Loucy (cell line): ENCODE results near the gene BLTP2.

Source experiments
- H2AFZ ChIP-seq: fragments of 200-600 bp; sonication (generic); 2 replicates; pipeline ENCODE4 v1.6.0; 2016; ENCODE audit warnings: antibody characterized with exemption, mild to moderate bottlenecking, low read length, moderate library complexity
- H3F3A ChIP-seq: fragments of 200-600 bp; 2 replicates; pipeline ENCODE4 v1.6.0; 2016; ENCODE audit warnings: antibody characterized with exemption, low read depth, mild to moderate bottlenecking
- H3K27me3 ChIP-seq: fragments of 200-600 bp; sonication (generic); 2 replicates; pipeline ENCODE4 v1.6.1; 2014; ENCODE audit warnings: low read length, mild to moderate bottlenecking; ENCODE audit not compliant: insufficient read depth, poor library complexity, severe bottlenecking
- H3K36me3 ChIP-seq: fragments of 200-600 bp; sonication (generic); 2 replicates; pipeline ENCODE4 v1.6.1; 2016; ENCODE audit warnings: low read length; ENCODE audit not compliant: insufficient read depth
- H3K4me1 ChIP-seq: fragments of 200-600 bp; sonication (generic); 2 replicates; pipeline ENCODE4 v1.5.1; 2014; ENCODE audit warnings: low read length, mild to moderate bottlenecking; ENCODE audit not compliant: insufficient read depth, poor library complexity, severe bottlenecking
- H3K4me2 ChIP-seq: fragments of 200-600 bp; sonication (generic); 2 replicates; pipeline ENCODE4 v1.6.0; 2014; ENCODE audit warnings: antibody characterized with exemption, low read length, low read depth, mild to moderate bottlenecking; ENCODE audit not compliant: poor library complexity, severe bottlenecking
- H3K4me3 ChIP-seq: fragments of 200-600 bp; sonication (generic); 2 replicates; pipeline ENCODE4 v1.5.1; 2014; ENCODE audit warnings: low read length, mild to moderate bottlenecking, mixed read lengths; ENCODE audit not compliant: poor library complexity, severe bottlenecking
- H3K79me2 ChIP-seq: fragments of 200-600 bp; sonication (generic); 2 replicates; pipeline ENCODE4 v1.6.1; 2014; ENCODE audit warnings: low read length; ENCODE audit not compliant: insufficient read depth
- H3K9ac ChIP-seq: fragments of 200-600 bp; sonication (generic); 2 replicates; pipeline ENCODE4 v1.6.0; 2014; ENCODE audit warnings: mild to moderate bottlenecking, low read depth, low read length, moderate library complexity; ENCODE audit not compliant: poor library complexity, severe bottlenecking
- H3K9me2 ChIP-seq: fragments of 200-600 bp; sonication (generic); replicated peaks from 2 replicates; pipeline ENCODE4 v1.6.1; 2016; ENCODE audit warnings: low read depth, low read length, mixed read lengths
- H3K9me3 ChIP-seq: fragments of 200-600 bp; sonication (generic); 2 replicates; pipeline ENCODE4 v1.6.1; 2014; ENCODE audit warnings: mild to moderate bottlenecking, antibody characterized with exemption, low read length, low read depth; ENCODE audit not compliant: insufficient read depth
- H4K20me1 ChIP-seq: fragments of 200-600 bp; sonication (generic); 2 replicates; pipeline ENCODE4 v1.6.0; 2014; ENCODE audit warnings: antibody characterized with exemption, low read length, mild to moderate bottlenecking; ENCODE audit not compliant: insufficient read depth, poor library complexity, severe bottlenecking
- EZH2phosphoT487 ChIP-seq: fragments of 200-600 bp; IDR thresholded peaks from 2 replicates; pipeline ENCODE4 v1.6.1; 2018; ENCODE audit warnings: antibody characterized with exemption, mild to moderate bottlenecking, moderate library complexity, borderline replicate concordance
- TF ChIP-seq, protein P1 (sequence below): fragments of 200-600 bp; sonication (generic); conservative IDR thresholded peaks from 2 replicates; pipeline ENCODE4 v1.5.1; 2014; ENCODE audit warnings: mild to moderate bottlenecking, antibody characterized with exemption, low read length

The BLTP2 gene

DNA sequence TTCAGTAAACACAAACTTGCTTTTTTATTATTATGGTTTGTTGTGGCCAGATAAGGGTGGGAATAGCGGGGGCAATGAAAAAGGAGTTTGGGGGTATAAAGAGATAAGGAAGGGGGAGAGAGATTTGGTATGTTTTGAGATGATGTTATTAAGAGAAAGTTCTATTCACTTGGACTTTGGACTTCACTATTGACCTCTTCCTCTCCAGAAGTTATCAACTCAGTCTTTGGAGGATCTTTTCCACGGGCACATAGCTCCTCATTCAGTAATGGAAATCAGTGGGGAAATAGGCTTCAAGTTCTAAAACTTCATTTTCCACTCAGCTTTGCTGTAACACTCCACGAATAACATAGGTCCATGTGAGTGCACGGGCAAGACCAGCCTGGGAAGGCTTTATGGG is 43.5 kb upstream of the BLTP2 start:
- Histone ChIP-seq H3K36me3 (peaks cover 77% of the 10 kb centered on the region), H3K9me3 (no peaks in the 10 kb centered on the region), H3K4me1 (no peaks in the 10 kb centered on the region), H4K20me1 (no peaks in the 10 kb centered on the region), H3K9ac (no peak overlapping the region), H3K4me3 (no peak overlapping the region), H3K79me2 (no peaks in the 10 kb centered on the region), H3K4me2 (no peak overlapping the region), H3K9me2 (no peaks in the 10 kb centered on the region), H3F3A (no peaks in the 10 kb centered on the region), H2AFZ (no peak overlapping the region), H3K27me3 (no peaks in the 10 kb centered on the region)
- TF ChIP-seq, protein P1, sequence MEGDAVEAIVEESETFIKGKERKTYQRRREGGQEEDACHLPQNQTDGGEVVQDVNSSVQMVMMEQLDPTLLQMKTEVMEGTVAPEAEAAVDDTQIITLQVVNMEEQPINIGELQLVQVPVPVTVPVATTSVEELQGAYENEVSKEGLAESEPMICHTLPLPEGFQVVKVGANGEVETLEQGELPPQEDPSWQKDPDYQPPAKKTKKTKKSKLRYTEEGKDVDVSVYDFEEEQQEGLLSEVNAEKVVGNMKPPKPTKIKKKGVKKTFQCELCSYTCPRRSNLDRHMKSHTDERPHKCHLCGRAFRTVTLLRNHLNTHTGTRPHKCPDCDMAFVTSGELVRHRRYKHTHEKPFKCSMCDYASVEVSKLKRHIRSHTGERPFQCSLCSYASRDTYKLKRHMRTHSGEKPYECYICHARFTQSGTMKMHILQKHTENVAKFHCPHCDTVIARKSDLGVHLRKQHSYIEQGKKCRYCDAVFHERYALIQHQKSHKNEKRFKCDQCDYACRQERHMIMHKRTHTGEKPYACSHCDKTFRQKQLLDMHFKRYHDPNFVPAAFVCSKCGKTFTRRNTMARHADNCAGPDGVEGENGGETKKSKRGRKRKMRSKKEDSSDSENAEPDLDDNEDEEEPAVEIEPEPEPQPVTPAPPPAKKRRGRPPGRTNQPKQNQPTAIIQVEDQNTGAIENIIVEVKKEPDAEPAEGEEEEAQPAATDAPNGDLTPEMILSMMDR: no peak
- no peak for TF ChIP-seq EZH2phosphoT487

DNA sequence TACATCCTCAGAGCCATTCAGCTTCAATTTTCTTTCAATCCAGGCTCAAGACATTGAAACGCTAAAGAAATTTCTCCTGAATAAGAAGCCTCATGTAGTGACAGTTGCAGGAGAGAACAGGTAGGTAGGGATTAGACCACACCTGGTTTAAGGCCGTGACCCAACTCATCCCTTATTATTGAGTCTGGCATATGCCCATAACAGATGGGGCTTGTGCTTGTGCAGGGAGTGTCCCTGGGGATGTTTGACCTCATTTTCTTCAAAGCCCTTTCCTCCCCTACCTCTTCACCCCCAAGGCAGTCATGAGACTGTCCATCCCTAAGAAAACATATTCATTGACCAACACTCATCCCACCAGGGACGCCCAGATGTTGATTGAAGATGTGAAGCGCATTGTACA is 41.3 kb upstream of the BLTP2 start:
- Histone ChIP-seq H4K20me1 (no peaks in the 10 kb centered on the region), H3K4me3 (no peak overlapping the region), H2AFZ (no peak overlapping the region), H3K4me2 (no peak overlapping the region), H3K27me3 (no peaks in the 10 kb centered on the region), H3K36me3 (peaks cover 95% of the 10 kb centered on the region), H3K4me1 (no peaks in the 10 kb centered on the region), H3F3A (no peaks in the 10 kb centered on the region), H3K79me2 (no peaks in the 10 kb centered on the region), H3K9me3 (no peaks in the 10 kb centered on the region), H3K9me2 (no peaks in the 10 kb centered on the region), H3K9ac (no peak overlapping the region)
- TF ChIP-seq, protein P1: no peak
- TF ChIP-seq EZH2phosphoT487: no peak

DNA sequence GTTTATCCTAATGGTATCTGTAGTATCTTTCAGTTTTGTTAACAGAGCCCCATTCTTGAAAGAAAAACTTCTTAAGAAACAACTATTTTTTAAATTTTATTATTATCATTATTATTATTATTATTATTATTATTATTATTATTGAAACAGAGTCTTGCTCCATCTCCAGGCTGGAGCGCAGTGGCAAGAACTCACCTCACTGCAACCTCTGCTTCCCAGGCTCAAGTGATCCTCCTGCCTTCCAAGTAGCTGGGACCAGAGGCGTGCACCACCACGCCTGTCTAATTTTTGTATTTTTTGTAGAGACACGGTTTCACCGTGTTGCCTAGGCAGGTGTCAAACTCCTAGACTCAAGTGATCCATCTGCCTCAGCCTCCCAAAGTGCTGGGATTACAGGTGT is 40.4 kb upstream of the BLTP2 start:
- Histone ChIP-seq H3K9me2 (no peaks in the 10 kb centered on the region), H3K4me2 (no peak overlapping the region), H3K79me2 (no peaks in the 10 kb centered on the region), H3F3A (no peaks in the 10 kb centered on the region), H3K27me3 (no peaks in the 10 kb centered on the region), H4K20me1 (no peaks in the 10 kb centered on the region), H3K36me3 (peaks cover 93% of the 10 kb centered on the region), H2AFZ (no peak overlapping the region), H3K9ac (no peak overlapping the region), H3K4me3 (no peak overlapping the region), H3K4me1 (no peaks in the 10 kb centered on the region), H3K9me3 (no peaks in the 10 kb centered on the region)
- TF ChIP-seq, protein P1: no peak
- TF ChIP-seq EZH2phosphoT487: no peak
